ENCODE results near the gene SDCBP2. TPM values are rescaled to one million over a fixed set of nuclear protein-coding genes. Genes with fewer than 3 reads are reported as not detected.

SDCBP2 gene
- total and polyA plus RNA-seq, 12 donors = 0.43 to 7.6 (median 2.9) TPM

DNA sequence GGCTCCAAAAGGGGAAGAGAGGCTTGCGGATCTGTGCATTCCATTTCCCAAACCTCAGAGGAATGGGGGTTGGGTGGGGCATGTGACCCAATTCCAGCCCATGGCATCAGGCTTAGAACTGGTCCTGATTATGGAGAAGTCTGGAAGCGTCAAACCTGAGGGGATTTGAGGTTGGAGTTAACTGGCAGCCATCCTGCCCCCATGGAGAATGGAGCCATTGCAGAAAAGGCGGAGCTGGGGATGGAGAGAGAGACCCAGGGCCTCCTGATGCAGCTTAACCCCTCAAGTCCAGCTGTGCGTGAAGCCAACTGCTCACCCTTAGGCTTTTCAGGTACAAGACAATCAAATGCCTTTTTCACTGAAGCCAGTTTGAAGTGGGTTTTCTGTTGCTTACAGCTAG is 9.9 kb upstream of the SDCBP2 start:
- intact Hi-C loops (cut with DNase I) = no loop called here
- Histone ChIP-seq H3K9me3 (replicated peaks in 1 of 3) (no peaks in the 10 kb centered on the region), H3K4me3 (no peak overlapping the region), H3K36me3 (replicated peaks in 1 of 2) (no peaks in the 10 kb centered on the region), H3K27ac (no peak overlapping the region), H3K4me1 (replicated peaks in 1 of 2) (peaks cover 0 to 11% of the 10 kb centered on the region in 2 donors), H3K27me3 (no peaks in the 10 kb centered on the region)
- 87 to 93% (median 88%) methylated on average over 4 of the region's 4 CpGs for WGBS, 4 donors
- DNase-seq = peak in 1 of 7 donors; percentile 37
- TF ChIP-seq, protein P1, sequence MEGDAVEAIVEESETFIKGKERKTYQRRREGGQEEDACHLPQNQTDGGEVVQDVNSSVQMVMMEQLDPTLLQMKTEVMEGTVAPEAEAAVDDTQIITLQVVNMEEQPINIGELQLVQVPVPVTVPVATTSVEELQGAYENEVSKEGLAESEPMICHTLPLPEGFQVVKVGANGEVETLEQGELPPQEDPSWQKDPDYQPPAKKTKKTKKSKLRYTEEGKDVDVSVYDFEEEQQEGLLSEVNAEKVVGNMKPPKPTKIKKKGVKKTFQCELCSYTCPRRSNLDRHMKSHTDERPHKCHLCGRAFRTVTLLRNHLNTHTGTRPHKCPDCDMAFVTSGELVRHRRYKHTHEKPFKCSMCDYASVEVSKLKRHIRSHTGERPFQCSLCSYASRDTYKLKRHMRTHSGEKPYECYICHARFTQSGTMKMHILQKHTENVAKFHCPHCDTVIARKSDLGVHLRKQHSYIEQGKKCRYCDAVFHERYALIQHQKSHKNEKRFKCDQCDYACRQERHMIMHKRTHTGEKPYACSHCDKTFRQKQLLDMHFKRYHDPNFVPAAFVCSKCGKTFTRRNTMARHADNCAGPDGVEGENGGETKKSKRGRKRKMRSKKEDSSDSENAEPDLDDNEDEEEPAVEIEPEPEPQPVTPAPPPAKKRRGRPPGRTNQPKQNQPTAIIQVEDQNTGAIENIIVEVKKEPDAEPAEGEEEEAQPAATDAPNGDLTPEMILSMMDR (IDR thresholded peaks at IDR 0.05) = no peak
- no peak for TF ChIP-seq POLR2A (IDR thresholded peaks at IDR 0.05)

- TF ChIP-seq, protein P1 (IDR thresholded peaks at IDR 0.05) = no peak
- TF ChIP-seq POLR2A (IDR thresholded peaks at IDR 0.05) = no peak
- H3K9me3 ChIP-seq (replicated peaks in 1 of 3) = no peaks in the 10 kb centered on the region
- H3K27ac ChIP-seq = peak overlapping the region in 2 of 5 donors; percentile 2 to 82
- H3K36me3 ChIP-seq (replicated peaks in 1 of 2) = no peaks in the 10 kb centered on the region
- peaks cover 0 to 12% of the 10 kb centered on the region in 2 donors for H3K4me1 ChIP-seq (replicated peaks in 1 of 2)
- no peaks in the 10 kb centered on the region for H3K27me3 ChIP-seq
- intact Hi-C loops (cut with DNase I) = no loop called here
- 95 to 100% (median 99%) methylated on average over 1 to 5 of the region's 5 CpGs for WGBS, 4 donors
- no peak overlapping the region for H3K4me3 ChIP-seq
- peak in 1 of 7 donors; percentile 47 for DNase-seq
These were observed 9.2 kb upstream of the SDCBP2 start for GRCh38 chr20:1338096-1338495.

GRCh38 chr20:1337441-1337840 is 8.5 kb upstream of the SDCBP2 start:
- H3K4me1 ChIP-seq (replicated peaks in 1 of 2) = peaks cover 0 to 17% of the 10 kb centered on the region in 2 donors
- intact Hi-C loops (cut with DNase I) = no loop called here
- TF ChIP-seq, protein P1 (IDR thresholded peaks at IDR 0.05) = no peak
- TF ChIP-seq POLR2A (IDR thresholded peaks at IDR 0.05) = no peak
- H3K27me3 ChIP-seq = no peaks in the 10 kb centered on the region
- H3K4me3 ChIP-seq = no peak overlapping the region
- 58 to 69% (median 65%) methylated on average over 4 to 5 of the region's 5 CpGs for WGBS, 4 donors
- H3K27ac ChIP-seq = peak overlapping the region in 2 of 5 donors; percentile 2 to 82
- no peaks in the 10 kb centered on the region for H3K9me3 ChIP-seq (replicated peaks in 1 of 3)
- H3K36me3 ChIP-seq (replicated peaks in 1 of 2) = no peaks in the 10 kb centered on the region
- peak in 1 of 7 donors; percentile 33 for DNase-seq

DNA sequence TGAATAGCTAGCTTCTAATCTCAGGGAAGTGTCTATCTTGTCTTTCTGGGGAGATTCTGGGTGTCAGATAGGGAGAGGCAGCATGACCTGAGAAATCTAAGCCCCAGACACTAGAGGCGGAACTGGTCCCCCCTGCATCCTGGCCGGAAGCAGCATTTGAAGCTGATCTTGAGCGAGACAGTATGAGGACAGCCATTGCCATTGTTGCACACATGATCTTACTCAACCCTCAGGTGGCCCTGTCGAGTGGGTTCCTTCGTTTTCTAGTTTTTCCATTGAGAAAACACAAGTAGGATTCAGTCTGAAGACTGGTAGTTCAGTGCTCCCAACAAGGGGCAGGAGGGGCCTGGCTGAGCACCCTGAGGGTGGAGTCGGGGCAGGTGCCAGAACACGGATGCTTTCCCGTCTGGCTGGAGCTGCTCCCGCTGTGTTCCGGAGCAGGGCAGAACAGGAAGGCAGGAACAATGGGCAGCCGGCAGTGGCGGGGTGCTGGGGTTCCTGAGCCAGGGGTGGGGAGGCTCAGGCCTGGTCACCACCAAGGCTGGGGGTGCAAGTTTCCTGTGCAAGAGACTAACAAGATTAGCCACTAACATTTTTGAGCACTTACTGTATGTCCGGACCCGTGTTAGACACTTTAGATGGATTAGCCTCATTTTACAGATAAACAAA is 7.9 kb upstream of the SDCBP2 start:
- H3K27me3 ChIP-seq = no peaks in the 10 kb centered on the region
- H3K36me3 ChIP-seq (replicated peaks in 1 of 2) = no peaks in the 10 kb centered on the region
- no peak overlapping the region for H3K4me3 ChIP-seq
- TF ChIP-seq, protein P1 (IDR thresholded peaks at IDR 0.05) = no peak
- TF ChIP-seq POLR2A (IDR thresholded peaks at IDR 0.05) = no peak
- 36 to 47% (median 41%) methylated on average over 10 to 14 of the region's 14 CpGs for WGBS, 4 donors
- H3K9me3 ChIP-seq (replicated peaks in 1 of 3) = no peaks in the 10 kb centered on the region
- peak in 6 of 7 donors; percentile 65 to 80 (median 72) for DNase-seq
- peak overlapping the region in 2 of 5 donors; percentile 24 to 82 for H3K27ac ChIP-seq
- H3K4me1 ChIP-seq (replicated peaks in 1 of 2) = peaks cover 0 to 18% of the 10 kb centered on the region in 2 donors
- intact Hi-C loops (cut with DNase I) = no loop called here
